Measurements from ENCODE around the gene TECR. TPM values are rescaled to one million over a fixed set of nuclear protein-coding genes. Genes with fewer than 3 reads are reported as not detected.

Gene TECR
- total RNA-seq, 1 donor from 2014 or later = 341 TPM

GRCh38 chr19:14510311-14511228 lies 18.8 kb upstream of the TECR start:
- ATAC-seq = peak; percentile 28

- peak; percentile 24 for ATAC-seq
Measured at GRCh38 chr19:14511229-14511593, 18.2 kb upstream of the TECR start.

- no peak for ATAC-seq
Measured at GRCh38 chr19:14512406-14512961, 16.9 kb upstream of the TECR start.

GRCh38 chr19:14514215-14514863 lies 15.1 kb upstream of the TECR start:
- ATAC-seq = no peak

GRCh38 chr19:14515501-14516047 lies 13.8 kb upstream of the TECR start:
- ATAC-seq = no peak

GRCh38 chr19:14516048-14516534 lies 13.3 kb upstream of the TECR start:
- ATAC-seq = no peak

- no peak for ATAC-seq
Measured at GRCh38 chr19:14516746-14517438, 12.5 kb upstream of the TECR start.

GRCh38 chr19:14517446-14517839 lies 12.0 kb upstream of the TECR start:
- ATAC-seq = no peak

- ATAC-seq = peak; percentile 76
Measured at GRCh38 chr19:14517840-14518505, 11.4 kb upstream of the TECR start, which contains the start of gene DNAJB1. Gene DNAJB1 (minus strand): TSS chr19:14518397. CDS start chr19:14518349, 48 bp downstream.

- no peak for ATAC-seq
Measured at GRCh38 chr19:14519245-14519859, 10.0 kb upstream of the TECR start.

GRCh38 chr19:14519860-14520407 lies 9.5 kb upstream of the TECR start:
- ATAC-seq = peak; percentile 35

GRCh38 chr19:14520543-14520942 lies 8.9 kb upstream of the TECR start:
- no peak for ATAC-seq

GRCh38 chr19:14525729-14526128 lies 3.7 kb upstream of the TECR start:
- ATAC-seq = peak; percentile 56

GRCh38 chr19:14526423-14526822 lies 3.0 kb upstream of the TECR start:
- ATAC-seq = no peak

- ATAC-seq = no peak
Measured at GRCh38 chr19:14528419-14529253, 758 bp upstream of the TECR start.

GRCh38 chr19:14530005-14530348 lies 583 bp downstream of the TECR start:
- ATAC-seq = no peak

- no peak for ATAC-seq
Measured at GRCh38 chr19:14530506-14530905, 1.1 kb downstream of the TECR start.

GRCh38 chr19:14533450-14533849 lies 4.1 kb downstream of the TECR start:
- ATAC-seq = no peak

- ATAC-seq = peak; percentile 92
Measured at GRCh38 chr19:14536926-14537692, 7.7 kb downstream of the TECR start.

Measured in esophagus mucosa (tissue), 1 donor.